GM19324 (cell line): Measurements from ENCODE around the gene KRT83.
"Not testable (repeated sequence)": the region's sequence is repeated elsewhere in the genome, so short reads cannot be mapped to it uniquely, and the experiment has no call there.

Experiments
- ATAC-seq: cut with Tn5 transposase; IDR thresholded peaks from one replicate; pipeline ENCODE4 v1.9.1; 2021; ENCODE audit warnings: mild to moderate bottlenecking, moderate library complexity; ENCODE audit not compliant: unreplicated experiment, low FRiP score

KRT83 gene

DNA sequence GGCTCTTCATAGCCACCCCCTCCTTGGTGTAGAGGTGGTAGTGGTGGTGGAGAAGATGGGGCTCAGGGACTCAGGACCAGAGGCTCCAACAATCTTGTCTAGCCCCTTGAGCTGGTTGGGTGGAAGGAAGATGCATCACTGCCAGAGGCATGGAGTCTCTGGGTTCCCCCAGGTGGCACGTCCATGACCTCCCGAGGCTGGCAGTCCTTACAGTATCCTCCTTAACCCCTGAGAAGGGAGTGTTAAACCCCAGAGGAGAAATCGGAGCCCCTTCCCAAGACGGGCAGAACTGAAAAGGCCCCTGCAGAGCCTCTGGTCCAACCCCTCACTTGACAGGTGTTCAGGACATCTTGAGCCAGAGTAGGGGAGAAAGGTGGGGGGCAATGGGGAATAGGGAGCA is 9.1 kb downstream of the KRT83 start:
- no peak for ATAC-seq

DNA sequence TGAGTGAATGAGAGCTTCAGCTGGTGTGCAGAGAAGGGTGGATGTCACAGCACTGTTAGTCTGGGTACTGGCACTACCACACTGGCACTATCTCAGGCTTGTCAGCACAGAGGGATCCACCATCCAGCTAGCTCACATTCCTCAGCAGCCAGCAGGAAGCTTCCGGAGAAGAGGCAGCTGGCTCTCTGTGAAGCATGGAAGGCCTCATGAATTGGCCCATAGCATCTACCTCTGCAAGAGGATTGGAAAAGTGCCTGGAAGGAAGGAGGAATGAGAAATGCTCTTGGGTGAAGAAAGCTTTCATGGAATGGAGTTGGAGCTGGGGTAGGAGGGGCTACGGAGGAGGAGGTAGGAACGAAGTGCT is 9.9 kb downstream of the KRT83 start:
- ATAC-seq: no peak

DNA sequence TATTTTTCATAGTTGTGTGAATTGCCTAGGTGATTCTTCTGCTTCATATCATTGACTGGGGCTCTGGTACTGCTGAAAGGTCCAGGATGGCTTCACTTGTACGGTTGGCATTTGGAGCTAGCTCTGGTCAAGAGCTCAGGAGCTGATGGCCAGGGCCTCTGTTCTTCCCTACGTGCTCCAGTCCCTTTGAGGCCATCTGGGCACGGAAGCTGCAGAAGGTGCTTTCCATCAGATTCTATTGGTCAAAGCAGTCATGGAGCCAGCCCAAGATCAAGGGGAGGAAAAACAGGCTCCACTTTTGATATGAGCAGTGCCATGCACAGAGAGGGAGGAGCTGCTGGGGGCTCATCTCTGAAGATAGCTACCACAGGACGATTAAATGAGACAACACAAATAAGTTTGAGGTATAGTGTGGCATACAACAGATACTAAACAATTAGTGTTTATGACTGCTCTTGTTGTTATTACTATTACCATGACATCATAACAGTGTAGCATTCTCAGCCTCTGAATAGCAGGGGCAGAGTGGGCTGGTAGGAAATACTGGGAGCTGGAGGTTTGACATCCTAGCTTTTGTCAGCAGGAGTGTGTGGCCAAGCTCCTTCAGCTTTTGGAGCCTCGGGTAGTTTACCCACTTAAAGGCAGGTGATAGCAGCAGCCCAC is 10.4 kb downstream of the KRT83 start:
- no peak for ATAC-seq

DNA sequence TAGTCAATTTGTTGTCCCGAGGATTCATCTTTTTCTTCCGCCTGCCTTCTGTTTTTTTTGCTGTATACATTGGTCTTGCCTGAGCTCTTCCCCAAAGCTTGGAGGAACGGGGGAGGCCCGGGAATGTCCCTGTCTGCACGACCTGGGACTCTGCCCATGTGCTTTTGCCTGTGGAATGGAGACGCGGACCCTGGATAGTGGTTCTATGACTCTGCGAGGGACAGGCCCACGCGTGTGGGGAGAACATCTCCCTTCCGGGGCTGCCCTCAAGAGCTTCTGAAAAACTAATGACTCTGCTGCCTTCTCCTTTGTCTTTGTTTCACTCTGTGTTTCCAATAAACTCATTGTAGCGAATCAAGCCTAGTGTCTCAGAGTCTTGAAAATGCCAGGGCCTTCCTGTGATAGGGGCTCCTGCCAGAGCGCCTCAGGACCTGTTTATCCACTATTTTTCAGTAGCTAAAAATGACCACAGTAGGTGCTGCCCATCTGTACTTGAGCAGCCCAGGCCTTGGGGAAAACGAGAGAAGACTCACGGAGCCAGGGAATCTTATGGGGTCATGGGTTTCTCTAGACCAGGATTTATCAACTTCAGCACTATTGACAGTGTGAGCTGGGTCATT is 12.3 kb downstream of the KRT83 start:
- ATAC-seq: no peak

DNA sequence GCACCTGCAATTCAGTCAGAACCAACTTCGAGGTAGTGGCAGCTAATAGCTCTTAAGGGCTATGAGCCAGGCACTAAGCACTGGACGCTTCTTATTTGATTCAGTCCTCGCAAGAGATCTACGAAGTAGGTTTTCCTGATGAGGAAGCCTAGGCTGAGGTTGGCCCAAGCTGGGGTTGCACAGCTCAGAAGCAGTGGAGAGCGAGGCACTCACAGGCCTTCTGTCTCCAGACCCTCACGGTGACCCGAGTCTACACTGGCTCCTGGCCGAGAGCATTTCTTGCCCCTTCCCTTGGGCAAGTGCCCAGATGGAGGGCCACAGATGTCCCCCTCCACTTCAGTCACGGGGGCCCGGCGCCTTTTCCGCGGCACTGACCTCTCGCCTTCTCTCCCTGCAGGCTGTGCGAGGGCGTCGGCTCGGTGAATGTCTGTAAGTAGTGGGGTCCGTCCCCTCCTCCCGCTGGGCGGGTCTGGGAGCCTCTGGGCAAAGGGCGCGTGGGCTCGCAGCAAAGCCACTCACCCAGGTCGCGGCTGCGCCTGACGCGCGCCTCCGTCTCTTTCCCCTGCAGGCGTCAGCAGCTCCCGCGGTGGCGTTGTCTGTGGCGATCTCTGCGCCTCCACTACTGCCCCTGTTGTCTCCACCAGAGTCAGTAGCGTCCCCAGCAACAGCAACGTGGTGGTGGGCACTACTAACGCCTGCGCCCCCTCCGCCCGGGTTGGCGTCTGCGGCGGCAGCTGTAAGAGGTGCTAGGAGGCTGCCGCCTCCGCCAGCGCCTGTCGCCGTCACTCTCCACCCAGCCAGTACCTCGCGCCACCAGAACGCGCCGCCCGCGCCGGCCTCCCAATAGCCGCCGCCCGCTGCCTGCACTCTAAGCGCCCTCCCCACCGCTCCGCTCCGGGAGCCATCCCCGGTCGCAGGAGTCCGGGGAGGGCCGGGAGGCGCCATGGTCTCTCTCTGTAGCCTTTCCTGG is 13.1 kb downstream of the KRT83 start:
- no peak for ATAC-seq

DNA sequence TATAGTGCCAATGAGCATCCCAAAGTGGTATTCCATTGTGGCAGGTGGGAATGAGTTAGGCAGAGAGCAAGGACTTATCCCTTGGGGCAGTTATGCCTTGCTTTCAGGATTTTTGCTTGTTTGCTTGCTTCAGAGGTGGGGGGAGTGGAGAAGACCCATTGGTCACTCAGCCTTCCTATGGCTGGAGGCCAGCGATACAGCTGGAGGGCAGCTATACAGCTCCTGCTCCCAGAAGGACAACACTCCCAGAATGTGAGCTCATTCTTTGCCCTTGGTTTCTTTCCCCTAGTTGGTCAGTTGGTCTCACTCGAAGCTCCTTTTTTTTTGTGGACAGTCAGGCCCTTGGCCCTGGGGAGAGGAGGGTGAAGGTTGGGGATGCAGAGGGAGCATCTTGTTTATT is 14.5 kb downstream of the KRT83 start:
- ATAC-seq: no peak

DNA sequence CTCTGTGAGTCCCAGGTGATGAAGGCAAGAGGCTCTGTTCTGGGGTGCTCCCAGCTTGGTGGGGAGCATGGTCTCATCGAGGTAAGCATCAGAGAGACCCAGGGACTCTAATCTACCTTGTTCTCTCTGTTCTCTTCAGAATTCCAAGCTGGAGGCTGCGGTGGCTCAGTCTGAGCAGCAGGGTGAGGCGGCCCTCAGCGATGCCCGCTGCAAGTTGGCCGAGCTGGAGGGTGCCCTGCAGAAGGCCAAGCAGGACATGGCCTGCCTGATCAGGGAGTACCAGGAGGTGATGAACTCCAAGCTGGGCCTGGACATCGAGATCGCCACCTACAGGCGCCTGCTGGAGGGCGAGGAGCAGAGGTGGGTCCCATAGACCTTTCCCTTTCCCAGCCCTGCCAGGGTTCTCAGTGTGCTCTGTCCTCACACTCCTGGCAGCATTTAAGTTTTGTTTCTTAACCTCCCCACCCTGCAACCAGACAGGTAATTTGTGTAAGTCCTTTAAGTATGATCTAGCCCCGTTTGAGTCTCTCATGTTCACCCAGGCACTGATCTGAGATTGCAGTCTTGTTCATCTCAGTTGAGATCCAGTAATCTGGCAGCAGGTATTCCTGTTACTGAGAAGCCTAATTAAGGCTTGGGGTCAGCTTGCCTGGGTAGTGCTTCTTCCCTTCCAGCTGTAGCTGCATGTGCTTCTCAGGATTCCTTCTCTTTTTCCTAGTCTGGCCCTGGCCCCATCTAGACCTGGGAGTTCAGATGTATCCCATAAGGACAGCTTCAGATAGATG is 15.1 kb downstream of the KRT83 start:
- ATAC-seq: no peak

DNA sequence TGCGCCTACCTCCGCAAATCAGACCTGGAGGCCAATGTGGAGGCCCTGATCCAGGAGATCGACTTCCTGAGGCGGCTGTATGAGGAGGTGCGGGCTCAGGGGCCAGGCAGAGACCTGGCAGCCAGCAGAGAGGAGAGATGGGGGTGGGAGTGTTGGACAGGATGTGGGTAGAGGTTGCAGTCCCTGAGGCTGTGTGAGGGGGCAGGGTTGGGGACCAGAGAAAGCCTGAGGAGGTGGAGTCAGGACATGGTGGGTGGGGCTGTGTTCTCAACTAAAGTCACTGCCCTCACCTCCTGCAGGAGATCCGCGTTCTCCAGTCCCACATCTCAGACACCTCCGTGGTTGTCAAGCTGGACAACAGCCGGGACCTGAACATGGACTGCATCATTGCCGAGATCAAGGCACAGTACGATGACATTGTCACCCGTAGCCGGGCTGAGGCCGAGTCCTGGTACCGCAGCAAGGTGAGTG is 16.2 kb downstream of the KRT83 start:
- ATAC-seq: peak; percentile 56

DNA sequence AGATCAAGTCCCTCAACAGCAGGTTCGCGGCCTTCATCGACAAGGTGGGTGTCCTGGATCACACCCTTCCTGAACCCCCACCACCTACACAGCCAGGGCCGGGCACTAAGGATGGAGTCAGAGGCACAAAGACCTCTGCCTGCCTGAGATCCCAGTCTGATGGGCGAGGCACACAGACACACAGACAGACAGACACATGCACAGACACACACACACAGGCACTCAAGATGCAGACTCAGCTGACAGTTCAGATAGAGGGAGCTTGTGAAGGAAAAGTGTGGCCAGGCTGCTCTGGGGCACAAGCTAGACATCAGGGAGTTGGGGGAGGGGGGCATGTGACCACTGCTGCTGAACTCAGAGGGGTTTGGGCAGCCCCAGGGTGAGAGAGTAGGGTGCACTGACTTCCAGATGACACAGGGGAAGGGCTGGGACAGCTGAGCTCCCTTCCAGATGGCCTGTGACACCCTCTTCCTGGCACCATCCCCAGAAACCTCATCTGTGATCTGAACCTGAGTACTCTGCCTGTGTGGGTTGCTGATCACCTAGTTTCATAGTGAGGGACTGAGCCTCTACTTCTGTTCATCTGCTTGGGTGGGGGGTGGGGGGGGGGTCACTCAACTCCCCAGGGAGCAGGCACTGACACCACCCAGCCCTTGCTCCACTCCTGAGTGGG is 18.8 kb downstream of the KRT83 start:
- ATAC-seq: not testable (repeated sequence)

DNA sequence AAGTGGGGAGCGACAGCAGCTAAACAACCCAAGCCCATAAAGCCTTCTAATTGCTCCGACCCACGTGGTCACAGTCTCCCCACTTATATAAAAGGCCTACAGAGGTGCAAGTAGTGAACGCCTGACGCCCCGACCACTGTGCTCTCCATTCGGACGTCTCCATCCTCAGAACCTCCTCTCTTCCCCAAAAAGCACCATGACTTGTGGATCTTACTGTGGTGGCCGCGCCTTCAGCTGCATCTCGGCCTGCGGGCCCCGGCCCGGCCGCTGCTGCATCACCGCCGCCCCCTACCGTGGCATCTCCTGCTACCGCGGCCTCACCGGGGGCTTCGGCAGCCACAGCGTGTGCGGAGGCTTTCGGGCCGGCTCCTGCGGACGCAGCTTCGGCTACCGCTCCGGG is 19.5 kb downstream of the KRT83 start:
- ATAC-seq: not testable (repeated sequence)

DNA sequence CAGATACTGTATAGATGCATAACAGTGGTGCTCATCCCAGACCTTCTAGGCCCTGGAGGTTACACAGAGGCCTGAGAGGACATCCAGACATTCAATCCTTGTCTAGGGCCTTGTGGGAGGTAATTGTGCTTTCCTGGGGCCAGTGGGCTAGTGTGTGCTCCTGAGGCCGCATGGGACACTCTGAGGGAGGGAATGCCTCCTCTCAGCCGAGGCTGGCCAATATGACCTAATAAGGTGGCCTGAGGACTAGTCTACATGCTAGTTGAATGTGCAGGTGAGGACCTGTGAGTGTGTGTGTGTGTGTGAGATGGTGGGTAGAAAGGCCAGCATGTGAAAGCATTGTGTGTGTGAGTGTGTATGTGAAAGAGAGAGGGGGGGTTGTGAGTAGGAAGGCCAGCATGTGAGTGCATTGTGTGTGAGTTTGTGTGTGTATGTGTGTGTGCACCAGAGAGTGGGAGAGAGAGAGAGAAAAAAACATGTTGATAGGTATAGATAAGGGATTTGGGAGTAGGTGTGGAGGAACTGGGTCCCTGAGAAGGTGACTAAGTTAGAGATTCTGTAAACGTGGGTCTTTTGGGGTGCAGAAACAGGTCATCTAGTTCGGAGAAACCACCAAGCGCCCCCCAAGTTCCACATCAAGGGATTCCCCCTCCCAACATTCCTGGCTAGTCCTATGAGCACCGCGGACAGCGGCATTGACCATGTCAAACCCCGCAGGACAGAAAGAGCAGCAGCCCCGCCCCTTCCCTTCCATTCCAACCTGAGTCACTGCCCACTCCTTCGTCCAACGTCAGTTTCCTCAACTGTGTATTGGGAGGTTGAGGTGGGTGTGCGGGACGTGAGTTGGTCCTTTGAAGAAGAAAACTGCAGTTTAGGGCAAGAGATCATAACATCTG is 20.2 kb downstream of the KRT83 start:
- ATAC-seq: no peak

DNA sequence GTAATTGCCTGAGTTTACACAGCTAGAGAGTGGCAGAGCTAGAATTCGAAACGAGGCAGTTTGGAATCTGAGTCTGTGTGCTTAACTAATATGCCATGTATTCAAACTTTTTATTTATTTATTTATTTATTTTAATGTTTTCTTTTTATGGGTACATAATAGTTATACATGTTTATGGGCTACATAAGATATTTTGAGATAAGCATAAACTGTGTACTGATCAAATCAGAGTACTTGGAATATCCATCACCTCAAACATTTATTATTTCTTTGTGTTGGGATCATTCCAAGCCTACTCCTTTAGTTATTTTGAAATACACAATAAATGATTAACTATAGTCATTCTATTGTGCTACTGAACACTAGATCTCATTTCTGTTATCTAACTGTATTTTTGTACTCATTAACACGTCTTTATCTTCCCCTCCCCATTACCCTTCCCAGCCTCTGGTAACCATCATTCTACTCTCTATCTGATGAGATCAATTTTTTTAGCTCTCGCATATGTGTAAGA is 22.5 kb downstream of the KRT83 start:
- no peak for ATAC-seq

DNA sequence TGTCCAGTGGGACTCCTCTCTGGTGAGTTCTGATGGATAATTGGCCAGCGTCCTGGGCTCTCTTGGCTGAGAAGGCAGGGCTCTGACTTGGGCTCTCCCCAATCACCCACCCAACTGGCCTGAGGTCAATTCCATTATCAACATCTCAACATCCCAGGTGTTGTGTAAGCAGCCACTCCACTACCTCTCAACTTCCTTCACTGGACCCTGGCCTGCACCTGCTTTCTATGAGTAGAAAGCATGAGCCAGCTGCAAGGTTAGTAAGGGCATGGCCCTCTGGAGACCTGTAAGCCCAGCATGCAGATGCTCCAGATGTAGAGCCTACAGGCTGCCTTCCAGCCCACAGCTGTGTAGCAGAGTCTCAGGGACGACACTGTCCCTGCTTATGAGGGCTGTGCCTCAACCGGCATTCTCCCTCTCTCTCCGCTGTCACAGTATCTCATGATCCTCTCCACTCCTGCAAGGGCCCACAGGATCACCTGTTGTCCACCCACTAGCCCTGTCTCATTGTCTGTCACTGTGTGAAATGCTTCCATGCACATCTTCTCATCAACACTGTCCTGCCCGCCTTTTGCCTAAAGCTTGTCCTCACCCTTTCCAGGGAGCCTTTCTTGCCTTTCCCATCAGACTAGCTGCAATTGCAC is 24.5 kb downstream of the KRT83 start:
- no peak for ATAC-seq

DNA sequence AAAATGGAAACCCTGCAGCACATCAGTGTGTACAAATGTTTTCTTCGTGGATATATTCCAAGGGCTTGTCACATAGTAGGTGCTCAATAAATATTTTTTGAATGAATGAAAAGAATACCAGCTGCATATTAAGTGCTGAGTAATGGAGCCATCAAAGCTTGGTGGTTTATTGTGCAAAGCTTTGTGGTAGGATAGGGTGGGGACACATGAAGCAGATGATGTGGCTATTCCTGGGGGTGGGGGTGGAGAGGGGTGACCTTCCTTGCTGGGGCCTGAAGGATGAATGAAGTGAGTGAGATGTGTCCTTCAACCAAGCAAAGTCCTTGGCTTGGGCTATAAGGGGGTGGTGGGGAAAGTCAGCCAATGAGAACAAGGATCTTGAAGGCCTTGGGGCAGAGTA is 25.5 kb downstream of the KRT83 start:
- no peak for ATAC-seq

DNA sequence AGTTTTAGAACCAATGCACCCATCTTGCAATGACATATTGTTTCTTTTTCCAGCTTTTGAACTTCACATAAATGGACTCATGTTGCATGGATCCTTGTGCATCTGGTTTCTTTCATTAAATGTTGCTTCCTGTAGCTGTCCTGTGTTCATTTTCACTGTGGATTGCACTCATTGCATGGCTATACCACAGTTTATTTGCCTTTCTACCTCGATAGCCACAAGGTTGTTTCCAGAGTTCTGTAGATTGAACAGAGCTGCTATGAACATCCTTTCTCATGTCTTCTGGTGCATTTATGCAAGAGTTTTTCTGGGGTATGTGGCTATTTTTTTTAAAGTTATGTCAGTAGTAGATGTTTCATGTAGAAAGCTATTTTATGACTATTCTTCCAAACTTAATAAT is 26.4 kb downstream of the KRT83 start:
- ATAC-seq: no peak

DNA sequence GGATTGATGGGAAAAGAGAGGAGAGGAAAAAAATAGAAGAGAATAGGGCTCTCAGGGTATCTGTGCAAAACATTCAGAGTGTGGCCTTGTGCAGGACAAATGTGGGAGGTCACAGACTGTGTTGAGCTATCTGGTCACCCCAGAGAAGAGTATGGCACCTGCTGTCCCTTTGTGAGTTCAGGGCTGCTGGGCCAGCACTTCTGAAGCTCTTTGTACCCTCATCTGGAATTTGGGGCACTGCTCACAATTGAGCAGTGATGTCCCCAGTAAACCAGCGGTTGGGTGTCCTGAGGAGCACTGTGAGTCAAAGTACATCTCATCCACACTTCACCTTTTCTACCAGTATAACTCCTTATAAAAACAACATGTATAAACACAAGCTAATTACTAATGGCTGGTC is 27.3 kb downstream of the KRT83 start:
- ATAC-seq: no peak

DNA sequence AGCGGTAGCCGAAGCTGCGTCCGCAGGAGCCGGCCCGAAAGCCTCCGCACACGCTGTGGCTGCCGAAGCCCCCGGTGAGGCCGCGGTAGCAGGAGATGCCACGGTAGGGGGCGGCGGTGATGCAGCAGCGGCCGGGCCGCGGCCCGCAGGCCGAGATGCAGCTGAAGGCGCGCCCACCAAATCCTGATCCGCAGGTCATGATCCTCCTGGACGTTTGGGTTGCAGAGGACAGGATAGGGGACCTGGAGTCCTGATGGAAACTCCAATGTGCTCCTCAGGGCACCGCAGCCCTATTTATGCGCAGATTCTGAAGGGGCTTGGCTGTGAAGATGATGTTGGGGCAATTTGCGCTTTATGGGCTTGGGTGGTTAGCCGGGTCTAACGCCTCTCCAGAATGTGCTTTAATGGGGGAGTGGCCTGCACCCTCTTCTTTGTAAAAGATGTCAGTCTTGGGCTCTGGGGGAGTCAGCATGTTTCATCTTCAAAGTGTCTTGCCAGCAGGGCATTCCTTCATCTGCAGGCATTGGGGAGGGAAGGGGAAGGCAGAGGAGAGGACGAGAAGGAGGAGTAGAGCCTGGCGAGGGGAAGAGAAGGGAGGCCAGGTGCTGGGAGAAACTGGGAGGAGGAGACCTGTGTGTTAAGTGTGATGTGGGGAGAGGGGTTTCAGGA is 29.8 kb downstream of the KRT83 start, which contains the start of gene KRT81:
KRT81 (minus strand) TSS at position 268 of the 669 bp plus-strand sequence; CDS start at position 199, 69 bp downstream.
- ATAC-seq: no peak
